Liver (tissue), 3 donors: ENCODE measurements around the gene GPR55.

ENCODE experiments used
- EGR1 ChIP-seq, 2 donors: IDR thresholded peaks; 2 replicates each; pipeline ENCODE4 v1.6.1; 2016 to 2018; ENCODE audit warnings: antibody characterized with exemption in 2 of 2, low read depth in 2 of 2
- FOXA1 ChIP-seq: IDR thresholded peaks from 2 replicates; pipeline ENCODE4 v1.6.1; 2016; ENCODE audit warnings: antibody characterized with exemption
- GABPA ChIP-seq, 2 donors: IDR thresholded peaks in 1 of 2; conservative IDR thresholded peaks in 1 of 2; 2 replicates each; pipeline ENCODE4 v1.6.1; 2016; ENCODE audit warnings: antibody characterized with exemption in 2 of 2, mild to moderate bottlenecking in 1 of 2, moderate library complexity in 1 of 2
- HNF4G ChIP-seq: IDR thresholded peaks from 2 replicates; pipeline ENCODE4 v1.6.1; 2016; ENCODE audit warnings: antibody characterized with exemption
- JUND ChIP-seq, 2 donors: IDR thresholded peaks; 2 replicates each; pipeline ENCODE4 v1.6.1; 2016; ENCODE audit warnings: antibody characterized with exemption in 2 of 2
- RAD21 ChIP-seq, 2 donors: IDR thresholded peaks; 2 replicates each; pipeline ENCODE4 v1.6.1; 2016; ENCODE audit warnings: antibody characterized with exemption in 2 of 2, mild to moderate bottlenecking in 2 of 2
- RXRA ChIP-seq, 2 donors: IDR thresholded peaks; 2 replicates each; pipeline ENCODE4 v1.6.1; 2017 to 2018; ENCODE audit warnings: antibody characterized with exemption in 2 of 2, mild to moderate bottlenecking in 1 of 2
- SP1 ChIP-seq: IDR thresholded peaks from 2 replicates; pipeline ENCODE4 v1.6.1; 2018; ENCODE audit warnings: antibody characterized with exemption, mild to moderate bottlenecking
- TF ChIP-seq, protein P1 (sequence below): fragments of 150-350 bp; IDR thresholded peaks from 2 replicates; pipeline ENCODE4 v1.5.1; 2017; ENCODE audit warnings: improper control_type of control experiment, low read depth, low read length; ENCODE audit not compliant: missing input control
- TF ChIP-seq, protein P2 (sequence below): IDR thresholded peaks from 2 replicates; pipeline ENCODE4 v1.6.1; 2016; ENCODE audit warnings: antibody characterized with exemption
- TF ChIP-seq, protein P3 (sequence below): IDR thresholded peaks from 2 replicates; pipeline ENCODE4 v1.6.1; 2016; ENCODE audit warnings: antibody characterized with exemption, mild to moderate bottlenecking
- TF ChIP-seq, protein P4 (sequence below): IDR thresholded peaks from 2 replicates; pipeline ENCODE4 v1.6.1; 2016; ENCODE audit warnings: antibody characterized with exemption
- donor health status: healthy.
- donor health status: healthy.

DNA sequence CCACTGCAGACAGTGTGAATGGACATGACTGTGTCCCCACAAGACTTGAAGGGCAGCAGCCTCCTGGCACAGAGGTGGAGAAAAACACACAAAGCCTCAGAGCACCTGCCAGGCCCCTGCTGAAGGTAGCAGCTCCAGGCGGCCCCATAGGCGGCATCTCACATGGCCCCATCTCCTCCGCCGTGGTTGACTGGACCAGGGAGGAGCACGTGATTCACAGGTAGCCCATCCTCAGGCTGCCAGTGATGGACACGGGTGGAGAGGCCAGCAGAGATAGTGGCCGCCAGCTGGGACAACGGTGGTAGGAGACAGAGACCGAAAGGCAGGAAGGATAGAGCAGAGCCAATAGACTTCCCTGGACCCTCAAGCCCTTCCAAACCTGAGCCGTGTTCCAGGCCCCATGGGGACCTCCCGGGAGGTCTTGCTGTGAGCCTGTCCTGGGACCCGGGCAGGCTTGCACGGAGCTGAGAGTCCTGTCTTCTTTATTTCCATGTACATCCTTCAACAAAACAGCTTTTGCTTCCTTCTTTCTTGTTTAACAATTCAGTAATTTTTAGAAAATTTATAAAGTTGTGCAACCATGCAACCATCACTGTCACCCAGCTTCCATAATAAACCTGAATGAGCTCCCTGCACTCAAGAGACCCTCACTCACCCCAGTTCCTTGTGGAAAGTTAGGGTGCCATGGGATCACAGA is 26.9 kb downstream of the GPR55 start:
- TF ChIP-seq, protein P1, sequence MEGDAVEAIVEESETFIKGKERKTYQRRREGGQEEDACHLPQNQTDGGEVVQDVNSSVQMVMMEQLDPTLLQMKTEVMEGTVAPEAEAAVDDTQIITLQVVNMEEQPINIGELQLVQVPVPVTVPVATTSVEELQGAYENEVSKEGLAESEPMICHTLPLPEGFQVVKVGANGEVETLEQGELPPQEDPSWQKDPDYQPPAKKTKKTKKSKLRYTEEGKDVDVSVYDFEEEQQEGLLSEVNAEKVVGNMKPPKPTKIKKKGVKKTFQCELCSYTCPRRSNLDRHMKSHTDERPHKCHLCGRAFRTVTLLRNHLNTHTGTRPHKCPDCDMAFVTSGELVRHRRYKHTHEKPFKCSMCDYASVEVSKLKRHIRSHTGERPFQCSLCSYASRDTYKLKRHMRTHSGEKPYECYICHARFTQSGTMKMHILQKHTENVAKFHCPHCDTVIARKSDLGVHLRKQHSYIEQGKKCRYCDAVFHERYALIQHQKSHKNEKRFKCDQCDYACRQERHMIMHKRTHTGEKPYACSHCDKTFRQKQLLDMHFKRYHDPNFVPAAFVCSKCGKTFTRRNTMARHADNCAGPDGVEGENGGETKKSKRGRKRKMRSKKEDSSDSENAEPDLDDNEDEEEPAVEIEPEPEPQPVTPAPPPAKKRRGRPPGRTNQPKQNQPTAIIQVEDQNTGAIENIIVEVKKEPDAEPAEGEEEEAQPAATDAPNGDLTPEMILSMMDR, result no peak
- TF ChIP-seq, protein P2, sequence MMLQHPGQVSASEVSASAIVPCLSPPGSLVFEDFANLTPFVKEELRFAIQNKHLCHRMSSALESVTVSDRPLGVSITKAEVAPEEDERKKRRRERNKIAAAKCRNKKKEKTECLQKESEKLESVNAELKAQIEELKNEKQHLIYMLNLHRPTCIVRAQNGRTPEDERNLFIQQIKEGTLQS, result no peak
- TF ChIP-seq SP1, result no peak
- no peak for TF ChIP-seq RAD21 (IDR thresholded peaks at IDR 0.05)
- TF ChIP-seq HNF4G, result no peak
- TF ChIP-seq, protein P3, sequence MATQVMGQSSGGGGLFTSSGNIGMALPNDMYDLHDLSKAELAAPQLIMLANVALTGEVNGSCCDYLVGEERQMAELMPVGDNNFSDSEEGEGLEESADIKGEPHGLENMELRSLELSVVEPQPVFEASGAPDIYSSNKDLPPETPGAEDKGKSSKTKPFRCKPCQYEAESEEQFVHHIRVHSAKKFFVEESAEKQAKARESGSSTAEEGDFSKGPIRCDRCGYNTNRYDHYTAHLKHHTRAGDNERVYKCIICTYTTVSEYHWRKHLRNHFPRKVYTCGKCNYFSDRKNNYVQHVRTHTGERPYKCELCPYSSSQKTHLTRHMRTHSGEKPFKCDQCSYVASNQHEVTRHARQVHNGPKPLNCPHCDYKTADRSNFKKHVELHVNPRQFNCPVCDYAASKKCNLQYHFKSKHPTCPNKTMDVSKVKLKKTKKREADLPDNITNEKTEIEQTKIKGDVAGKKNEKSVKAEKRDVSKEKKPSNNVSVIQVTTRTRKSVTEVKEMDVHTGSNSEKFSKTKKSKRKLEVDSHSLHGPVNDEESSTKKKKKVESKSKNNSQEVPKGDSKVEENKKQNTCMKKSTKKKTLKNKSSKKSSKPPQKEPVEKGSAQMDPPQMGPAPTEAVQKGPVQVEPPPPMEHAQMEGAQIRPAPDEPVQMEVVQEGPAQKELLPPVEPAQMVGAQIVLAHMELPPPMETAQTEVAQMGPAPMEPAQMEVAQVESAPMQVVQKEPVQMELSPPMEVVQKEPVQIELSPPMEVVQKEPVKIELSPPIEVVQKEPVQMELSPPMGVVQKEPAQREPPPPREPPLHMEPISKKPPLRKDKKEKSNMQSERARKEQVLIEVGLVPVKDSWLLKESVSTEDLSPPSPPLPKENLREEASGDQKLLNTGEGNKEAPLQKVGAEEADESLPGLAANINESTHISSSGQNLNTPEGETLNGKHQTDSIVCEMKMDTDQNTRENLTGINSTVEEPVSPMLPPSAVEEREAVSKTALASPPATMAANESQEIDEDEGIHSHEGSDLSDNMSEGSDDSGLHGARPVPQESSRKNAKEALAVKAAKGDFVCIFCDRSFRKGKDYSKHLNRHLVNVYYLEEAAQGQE, result no peak
- TF ChIP-seq, protein P4, sequence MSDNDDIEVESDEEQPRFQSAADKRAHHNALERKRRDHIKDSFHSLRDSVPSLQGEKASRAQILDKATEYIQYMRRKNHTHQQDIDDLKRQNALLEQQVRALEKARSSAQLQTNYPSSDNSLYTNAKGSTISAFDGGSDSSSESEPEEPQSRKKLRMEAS, result no peak
- no peak for TF ChIP-seq EGR1 (IDR thresholded peaks at IDR 0.05; ENCODE audit: low read depth in 2 of 2)
- TF ChIP-seq JUND (IDR thresholded peaks at IDR 0.05), result no peak
- no peak for TF ChIP-seq GABPA (IDR thresholded peaks at IDR 0.05 in 1 of 2, conservative IDR thresholded peaks at IDR 0.05 in 1 of 2)
- no peak for TF ChIP-seq RXRA (IDR thresholded peaks at IDR 0.05)
- no peak for TF ChIP-seq FOXA1
